H9 (cell line): ENCODE measurements around the gene INVS. TPM values are rescaled to one million over a fixed set of nuclear protein-coding genes. Genes with fewer than 3 reads are reported as not detected.

Experiments used
- DNase-seq: peaks from one replicate; pipeline ENCODE4 v3.0.0-alpha.2; 2017
- H2AFZ ChIP-seq: one replicate; pipeline ENCODE4 v1.6.1; 2013; ENCODE audit warnings: mild to moderate bottlenecking, low read length, control low read depth, moderate library complexity
- H2AK5ac ChIP-seq: 2 replicates; pipeline ENCODE4 v1.6.1; 2013; ENCODE audit warnings: low read length, control low read depth, mixed read lengths; ENCODE audit not compliant: insufficient read length
- H2BK120ac ChIP-seq: one replicate; pipeline ENCODE4 v1.6.1; 2013; ENCODE audit warnings: low read depth, mild to moderate bottlenecking, low read length, control low read depth, inconsistent platforms; ENCODE audit not compliant: poor library complexity, severe bottlenecking
- H2BK12ac ChIP-seq: 2 replicates; pipeline ENCODE4 v1.6.1; 2013; ENCODE audit warnings: low read length, control low read depth, mixed read lengths, low read depth; ENCODE audit not compliant: insufficient read length
- H2BK15ac ChIP-seq: 2 replicates; pipeline ENCODE4 v1.6.1; 2013; ENCODE audit warnings: low read depth, low read length, control low read depth
- H2BK20ac ChIP-seq: one replicate; pipeline ENCODE4 v1.6.1; 2013; ENCODE audit warnings: low read depth, mild to moderate bottlenecking, low read length, control low read depth, inconsistent platforms; ENCODE audit not compliant: poor library complexity, severe bottlenecking
- H2BK5ac ChIP-seq: 2 replicates; pipeline ENCODE4 v1.6.1; 2013; ENCODE audit warnings: low read length, control low read depth, mixed read lengths; ENCODE audit not compliant: insufficient read length
- H3K14ac ChIP-seq: 2 replicates; pipeline ENCODE4 v1.6.1; 2013; ENCODE audit warnings: low read length, control low read depth; ENCODE audit not compliant: insufficient read depth
- H3K18ac ChIP-seq: 2 replicates; pipeline ENCODE4 v1.6.1; 2013; ENCODE audit warnings: low read depth, mild to moderate bottlenecking, mixed read lengths, low read length, control low read depth; ENCODE audit not compliant: insufficient read length
- H3K23ac ChIP-seq: 2 replicates; pipeline ENCODE4 v1.6.1; 2013; ENCODE audit warnings: low read length, control low read depth, mixed read lengths, low read depth; ENCODE audit not compliant: insufficient read length
- H3K23me2 ChIP-seq: 2 replicates; pipeline ENCODE4 v1.6.1; 2013; ENCODE audit warnings: low read depth, mild to moderate bottlenecking, mixed read lengths, low read length, control low read depth; ENCODE audit not compliant: insufficient read length, poor library complexity, severe bottlenecking
- H3K27ac ChIP-seq: 2 replicates; pipeline ENCODE4 v1.5.1; 2013; ENCODE audit warnings: low read length, control low read depth, mixed read lengths, low read depth; ENCODE audit not compliant: insufficient read length
- H3K27me3 ChIP-seq: 2 replicates; pipeline ENCODE4 v1.6.1; 2013; ENCODE audit warnings: low read length, control low read depth, inconsistent platforms; ENCODE audit not compliant: insufficient read depth
- H3K4ac ChIP-seq: 2 replicates; pipeline ENCODE4 v1.6.1; 2013; ENCODE audit warnings: low read depth, mild to moderate bottlenecking, control low read depth, inconsistent platforms, low read length, moderate library complexity
- H3K4me1 ChIP-seq: 2 replicates; pipeline ENCODE4 v1.6.1; 2013; ENCODE audit warnings: low read length, control low read depth, inconsistent platforms; ENCODE audit not compliant: insufficient read depth
- H3K4me2 ChIP-seq: 2 replicates; pipeline ENCODE4 v1.6.1; 2013; ENCODE audit warnings: low read length, control low read depth, mixed read lengths; ENCODE audit not compliant: insufficient read length, insufficient read depth
- H3K56ac ChIP-seq: 2 replicates; pipeline ENCODE4 v1.6.1; 2013; ENCODE audit warnings: low read depth, mild to moderate bottlenecking, mixed read lengths, low read length, control low read depth; ENCODE audit not compliant: insufficient read length
- H3K79me1 ChIP-seq: 2 replicates; pipeline ENCODE4 v1.6.1; 2013; ENCODE audit warnings: low read depth, mild to moderate bottlenecking, moderate library complexity, low read length, control low read depth, inconsistent platforms; ENCODE audit not compliant: insufficient read depth, poor library complexity, severe bottlenecking
- H3K79me2 ChIP-seq: 2 replicates; pipeline ENCODE4 v1.6.1; 2013; ENCODE audit warnings: low read length, control low read depth, inconsistent platforms; ENCODE audit not compliant: insufficient read depth
- H3K9ac ChIP-seq: 2 replicates; pipeline ENCODE4 v1.6.1; 2013; ENCODE audit warnings: low read length, control low read depth, mixed read lengths; ENCODE audit not compliant: insufficient read length; ENCODE audit errors: extremely low read depth
- H3K9me3 ChIP-seq: one replicate; pipeline ENCODE4 v1.6.1; 2013; ENCODE audit warnings: low read depth, low read length, inconsistent platforms; ENCODE audit not compliant: control insufficient read depth
- H3T11ph ChIP-seq: one replicate; pipeline ENCODE4 v1.6.1; 2013; ENCODE audit warnings: mild to moderate bottlenecking, low read length, control low read depth, inconsistent platforms
- H4K20me1 ChIP-seq: one replicate; pipeline ENCODE4 v1.6.1; 2013; ENCODE audit not compliant: control insufficient read depth, insufficient read length, insufficient read depth
- H4K5ac ChIP-seq: 2 replicates; pipeline ENCODE4 v1.6.1; 2013; ENCODE audit warnings: low read depth, mild to moderate bottlenecking, mixed read lengths, low read length, control low read depth; ENCODE audit not compliant: insufficient read length
- H4K8ac ChIP-seq: replicated peaks from 2 replicates; pipeline ENCODE4 v1.6.1; 2013; ENCODE audit warnings: low read length, control low read depth, mixed read lengths, low read depth; ENCODE audit not compliant: insufficient read length
- H4K91ac ChIP-seq: 2 replicates; pipeline ENCODE4 v1.6.1; 2013; ENCODE audit warnings: low read depth, mild to moderate bottlenecking, moderate library complexity, mixed read lengths, low read length, control low read depth; ENCODE audit not compliant: insufficient read length
- H3K27ac Mint-ChIP-seq, 3 experiments: 2 replicates in 2 of 3; 3 replicates in 1 of 3; pipeline ENCODE4 v1.8.0; 2020 to 2021; ENCODE audit warnings: mixed read lengths in 3 of 3, mild to moderate bottlenecking in 1 of 3, moderate library complexity in 1 of 3
- H3K27me3 Mint-ChIP-seq: 2 replicates; pipeline ENCODE4 v1.8.0; 2021; ENCODE audit warnings: low read depth, mild to moderate bottlenecking, moderate library complexity, mixed read lengths
- H3K36me3 Mint-ChIP-seq, 3 experiments: 2 replicates in 2 of 3; 3 replicates in 1 of 3; pipeline ENCODE4 v1.8.0; 2020 to 2021; ENCODE audit warnings: low read depth in 3 of 3, mixed read lengths in 3 of 3; ENCODE audit not compliant: insufficient read depth in 1 of 3
- H3K4me1 Mint-ChIP-seq, 2 experiments: 2 replicates each; pipeline ENCODE4 v1.8.0; 2020; ENCODE audit warnings: mixed read lengths in 2 of 2
- H3K4me3 Mint-ChIP-seq, 2 experiments: 2 replicates in 1 of 2; 3 replicates in 1 of 2; pipeline ENCODE4 v1.8.0; 2020 to 2021; ENCODE audit warnings: mild to moderate bottlenecking in 2 of 2, mixed read lengths in 2 of 2, moderate library complexity in 1 of 2
- H3K9me3 Mint-ChIP-seq, 2 experiments: 2 replicates in 1 of 2; 3 replicates in 1 of 2; pipeline ENCODE4 v1.8.0; 2020; ENCODE audit warnings: mild to moderate bottlenecking in 2 of 2, mixed read lengths in 2 of 2, moderate library complexity in 1 of 2
- CTCF ChIP-seq: fragments of 200-600 bp; sonication (generic); conservative IDR thresholded peaks from 3 replicates; pipeline ENCODE4 v1.8.0; 2021; ENCODE audit warnings: antibody characterized with exemption, mild to moderate bottlenecking
- WGBS: extraction: QIAGEN DNeasy Blood & Tissue Kit; methylation state at CpG from one replicate; pipeline ENCODE4 v1.1.7; 2013; ENCODE audit warnings: missing lambda C conversion rate, low lambda C conversion rate, mixed read lengths; ENCODE audit not compliant: insufficient read length; ENCODE audit errors: extremely low coverage; 5-methylcytosine and 5-hydroxymethylcytosine counted together
- long read RNA-seq: library from polyadenylated mRNA; unstranded; transcript quantifications from one replicate; pipeline ENCODE4 v2.0.0, GENCODE V29; 2020
- total RNA-seq: library from RNA; stranded (reverse); gene quantifications from 2 replicates; pipeline ENCODE4 v1.2.1, GENCODE V29; 2021

The INVS gene
- 7.5 and 8.2 TPM in 2 replicates for total RNA-seq
- long read RNA-seq, transcript INVS-201 (18 exons, 2,968 nt): minor isoform, 7 of 40 reads
- long read RNA-seq, transcript INVS-202 (17 exons, 3,709 nt): major isoform, 8 of 40 reads
- long read RNA-seq, partial matches to known transcripts: 8 of 40 reads
- long read RNA-seq, other reads (novel, unspliced or antisense): 13 of 40 reads

GRCh38 chr9:100098887-100099721 is at the start of gene INVS, which contains the start of gene ERP44:
Gene INVS, plus strand, starts transcription at chr9:100099243. Its CDS starts 5,279 bp downstream, at chr9:100104522.
Gene ERP44, minus strand, starts transcription at chr9:100099000. Its CDS starts 160 bp downstream, at chr9:100098840.
- H2BK5ac ChIP-seq: no peak within 1 kb of the TSS
- no peak within 1 kb of the TSS for H2BK15ac ChIP-seq
- peaks cover 5% of the 10 kb centered on the region for H3K23me2 ChIP-seq
- no peak within 1 kb of the TSS for H4K8ac ChIP-seq
- no peaks in the 10 kb centered on the region for H3K9me3 ChIP-seq
- no CpG with 5 or more reads among the region's 54 CpGs for WGBS
- H3K4me2 ChIP-seq: peak within 1 kb of the TSS; percentile 94
- H4K91ac ChIP-seq: no peak within 1 kb of the TSS
- peak within 1 kb of the TSS; percentile 97 to 98 (median 98) for H3K27ac Mint-ChIP-seq
- TF ChIP-seq CTCF: no peak
- H2BK12ac ChIP-seq: no peak within 1 kb of the TSS
- H3K56ac ChIP-seq: no peak within 1 kb of the TSS
- H4K20me1 ChIP-seq: no peaks in the 10 kb centered on the region
- H3K9me3 Mint-ChIP-seq: no peaks in the 10 kb centered on the region
- no peak within 1 kb of the TSS for H2BK120ac ChIP-seq
- no peaks in the 10 kb centered on the region for H3K27me3 ChIP-seq
- H2BK20ac ChIP-seq: no peak within 1 kb of the TSS
- H3K18ac ChIP-seq: no peak within 1 kb of the TSS
- H3K27ac ChIP-seq: no peak within 1 kb of the TSS
- H3K4me1 ChIP-seq: no peaks in the 10 kb centered on the region
- no peaks in the 10 kb centered on the region for H3K79me1 ChIP-seq
- H3K4me3 Mint-ChIP-seq: peak within 1 kb of the TSS; percentile 99 to 100
- H2AFZ ChIP-seq: no peak within 1 kb of the TSS
- H3T11ph ChIP-seq: no peak within 1 kb of the TSS
- H3K27me3 Mint-ChIP-seq: no peaks in the 10 kb centered on the region
- no peaks in the 10 kb centered on the region for H3K79me2 ChIP-seq
- H3K4me1 Mint-ChIP-seq: peaks cover 11 to 16% of the 10 kb centered on the region in 2 experiments
- H3K36me3 Mint-ChIP-seq: peaks cover 0 to 2% (median 0%) of the 10 kb centered on the region in 3 experiments; a peak in 2 of 7 replicates
- no peak within 1 kb of the TSS for H3K23ac ChIP-seq
- H2AK5ac ChIP-seq: no peak within 1 kb of the TSS
- peak within 1 kb of the TSS; percentile 77 for H3K9ac ChIP-seq
- H3K4ac ChIP-seq: no peak within 1 kb of the TSS
- peak; percentile 99 for DNase-seq
- H4K5ac ChIP-seq: no peak within 1 kb of the TSS
- H3K14ac ChIP-seq: no peak within 1 kb of the TSS; the same call in 1 of the 2 replicates
